NCI-H82 treated with DMSO at 0.1 percent for 48 hours (cell line): ENCODE results near the gene DMRTB1.
"Not testable (repeated sequence)": the region's sequence is repeated elsewhere in the genome, so short reads cannot be mapped to it uniquely, and the experiment has no call there.

Source experiments
- DNase-seq: peaks from one replicate; lab custom pipeline; 2025; ENCODE audit not compliant: unreplicated experiment; lab: John Stamatoyannopoulos, UW

Gene DMRTB1

GRCh38 chr1:53434405-53435007, 24.7 kb upstream of the DMRTB1 start:
- DNase-seq = not testable (repeated sequence)

- DNase-seq = no peak
Observed at GRCh38 chr1:53435151-53435550, 24.0 kb upstream of the DMRTB1 start.

GRCh38 chr1:53438427-53439336, 20.5 kb upstream of the DMRTB1 start:
- no peak for DNase-seq

GRCh38 chr1:53439337-53440207, 19.6 kb upstream of the DMRTB1 start:
- no peak for DNase-seq

GRCh38 chr1:53440633-53441032, 18.6 kb upstream of the DMRTB1 start:
- DNase-seq = no peak

- DNase-seq = peak; percentile 24
Observed at GRCh38 chr1:53442299-53442698, 16.9 kb upstream of the DMRTB1 start.

GRCh38 chr1:53446051-53446450, 13.1 kb upstream of the DMRTB1 start:
- DNase-seq = no peak

- DNase-seq = no peak
Observed at GRCh38 chr1:53447413-53447812, 11.8 kb upstream of the DMRTB1 start.

- DNase-seq = no peak
Observed at GRCh38 chr1:53448241-53448841, 10.9 kb upstream of the DMRTB1 start.

- no peak for DNase-seq
Observed at GRCh38 chr1:53449021-53449420, 10.2 kb upstream of the DMRTB1 start.

- no peak for DNase-seq
Observed at GRCh38 chr1:53449693-53450092, 9.5 kb upstream of the DMRTB1 start.

GRCh38 chr1:53450225-53450624, 9.0 kb upstream of the DMRTB1 start:
- DNase-seq = no peak

- DNase-seq = no peak
Observed at GRCh38 chr1:53454019-53454418, 5.2 kb upstream of the DMRTB1 start.

- no peak for DNase-seq
Observed at GRCh38 chr1:53455364-53455991, 3.7 kb upstream of the DMRTB1 start.

- DNase-seq = no peak
Observed at GRCh38 chr1:53458634-53459033, 565 bp upstream of the DMRTB1 start.

- DNase-seq = no peak
Observed at GRCh38 chr1:53460211-53460634, 1.0 kb downstream of the DMRTB1 start.

- DNase-seq = no peak
Observed at GRCh38 chr1:53460666-53461322, 1.6 kb downstream of the DMRTB1 start.

GRCh38 chr1:53461323-53462044, 2.3 kb downstream of the DMRTB1 start:
- DNase-seq = no peak

GRCh38 chr1:53462193-53462592, 3.0 kb downstream of the DMRTB1 start:
- no peak for DNase-seq
